Measurements from ENCODE around the gene C1QTNF3.
"Not testable (repeated sequence)": the region's sequence is repeated elsewhere in the genome, so short reads cannot be mapped to it uniquely, and the experiment has no call there.

The C1QTNF3 gene

DNA sequence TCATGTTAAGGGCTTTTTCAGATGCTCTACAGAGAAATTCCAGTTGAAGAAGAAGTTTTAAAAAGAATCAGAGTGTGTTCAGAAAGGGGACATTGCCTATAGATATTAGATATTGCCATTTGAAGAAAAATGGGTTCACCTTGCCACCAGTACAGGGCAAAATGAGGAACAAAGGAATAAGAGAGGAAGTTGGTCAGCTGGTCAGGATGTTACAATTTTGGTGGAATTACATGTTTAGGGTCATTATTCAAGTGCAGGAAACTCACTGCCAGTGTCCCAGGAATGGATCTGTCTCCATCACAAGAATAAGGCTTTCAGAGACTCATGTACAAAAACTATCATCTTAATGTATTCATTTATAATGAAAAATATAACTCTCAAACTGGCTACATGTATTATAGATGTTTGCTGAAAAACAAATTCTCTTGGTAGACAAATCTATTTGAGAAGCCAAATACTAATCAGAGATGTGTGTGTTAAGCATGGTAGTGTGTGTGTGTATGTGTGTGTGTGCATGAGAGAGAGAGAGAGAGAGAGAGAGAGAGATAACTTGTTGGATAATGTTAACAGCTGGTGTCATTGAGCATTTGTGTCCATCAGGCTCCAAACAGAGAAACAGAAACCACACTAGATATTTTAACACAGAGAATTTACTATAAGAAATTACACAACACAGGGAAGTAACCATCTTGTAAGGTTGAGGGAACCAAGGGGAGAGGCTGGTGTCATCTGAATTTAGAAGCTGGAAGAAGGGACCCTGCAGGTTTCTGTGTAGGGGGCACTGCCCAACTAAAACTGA, 5.0 kb upstream of the C1QTNF3 start:
- FAIRE-seq: no peak

DNA sequence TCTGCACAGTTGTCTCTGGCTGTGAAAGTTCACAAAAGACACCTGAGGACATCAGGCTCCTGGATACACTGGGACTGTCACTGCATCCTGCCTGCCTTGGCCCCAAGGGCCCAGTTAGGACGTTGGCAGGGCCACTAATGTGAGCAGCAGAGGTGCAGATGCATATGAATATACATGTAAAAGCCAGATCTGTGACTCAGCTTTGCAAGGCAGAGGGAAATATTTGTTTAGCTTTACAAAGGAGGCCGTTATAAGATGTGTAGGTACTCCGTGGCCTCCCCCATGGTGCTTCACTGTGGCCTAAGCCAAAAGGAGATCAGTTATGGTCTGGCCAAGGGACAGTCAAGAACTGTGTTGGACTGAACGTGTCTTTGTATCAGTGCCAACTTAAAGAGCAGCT, 4.1 kb upstream of the C1QTNF3 start:
- no peak for FAIRE-seq

DNA sequence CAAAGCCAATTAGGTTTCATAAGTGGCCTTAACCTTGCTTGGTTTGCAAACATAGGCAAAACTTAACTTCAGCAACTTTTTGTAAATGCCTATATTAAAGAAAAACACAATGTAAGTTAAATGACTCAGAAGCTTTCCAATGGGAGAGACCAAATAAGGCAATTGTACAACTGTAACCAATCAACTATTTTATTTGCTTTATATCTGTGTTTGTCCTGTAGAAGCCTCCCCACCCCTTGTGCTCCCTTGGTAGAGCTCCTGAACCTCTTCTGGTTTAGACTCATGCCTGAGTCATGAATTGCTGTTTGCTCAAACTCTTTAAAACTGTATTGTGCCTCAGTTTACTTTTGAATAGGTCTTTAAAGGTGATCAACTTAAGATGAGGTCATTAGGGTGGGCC, 3.0 kb upstream of the C1QTNF3 start:
- no peak for FAIRE-seq

DNA sequence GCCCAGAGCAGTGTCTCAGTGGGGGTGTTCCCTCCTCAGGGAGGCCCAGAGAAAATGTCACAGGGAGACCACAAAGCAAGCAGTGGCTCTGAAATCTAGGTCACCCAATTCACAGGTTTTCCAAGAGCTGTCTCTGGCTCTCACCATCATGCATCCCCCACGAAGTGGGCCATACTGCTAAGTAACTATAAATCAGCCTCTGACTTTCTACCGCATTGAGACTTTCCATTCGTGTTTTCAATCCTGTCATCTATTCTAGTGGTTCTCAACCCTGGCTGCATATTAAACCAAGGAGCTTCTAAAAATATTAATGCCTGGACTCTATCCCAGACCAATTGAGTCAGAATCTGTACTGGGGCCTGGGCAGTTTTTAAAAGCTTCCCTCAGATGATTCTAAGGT, 2.0 kb upstream of the C1QTNF3 start:
- FAIRE-seq: no peak

DNA sequence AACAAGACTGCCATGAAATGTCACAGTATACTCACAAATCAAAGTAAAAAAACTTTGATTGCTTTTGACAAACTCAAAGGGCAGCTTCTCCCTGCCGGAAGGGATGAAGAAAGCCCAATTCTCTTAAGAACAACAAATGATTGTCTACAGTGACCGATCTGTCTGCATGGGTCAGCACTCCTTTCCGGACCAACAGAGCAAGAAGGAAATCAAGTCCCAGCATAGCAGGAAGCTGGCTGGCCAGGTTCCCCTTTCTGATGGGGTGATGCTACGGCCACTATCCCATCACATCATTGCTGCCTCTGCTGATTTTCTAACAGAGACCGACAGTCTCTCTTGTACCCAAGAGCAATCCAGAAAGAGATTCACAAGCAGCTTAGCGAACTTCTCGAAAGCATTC, 692 bp downstream of the C1QTNF3 start:
- FAIRE-seq: no peak

DNA sequence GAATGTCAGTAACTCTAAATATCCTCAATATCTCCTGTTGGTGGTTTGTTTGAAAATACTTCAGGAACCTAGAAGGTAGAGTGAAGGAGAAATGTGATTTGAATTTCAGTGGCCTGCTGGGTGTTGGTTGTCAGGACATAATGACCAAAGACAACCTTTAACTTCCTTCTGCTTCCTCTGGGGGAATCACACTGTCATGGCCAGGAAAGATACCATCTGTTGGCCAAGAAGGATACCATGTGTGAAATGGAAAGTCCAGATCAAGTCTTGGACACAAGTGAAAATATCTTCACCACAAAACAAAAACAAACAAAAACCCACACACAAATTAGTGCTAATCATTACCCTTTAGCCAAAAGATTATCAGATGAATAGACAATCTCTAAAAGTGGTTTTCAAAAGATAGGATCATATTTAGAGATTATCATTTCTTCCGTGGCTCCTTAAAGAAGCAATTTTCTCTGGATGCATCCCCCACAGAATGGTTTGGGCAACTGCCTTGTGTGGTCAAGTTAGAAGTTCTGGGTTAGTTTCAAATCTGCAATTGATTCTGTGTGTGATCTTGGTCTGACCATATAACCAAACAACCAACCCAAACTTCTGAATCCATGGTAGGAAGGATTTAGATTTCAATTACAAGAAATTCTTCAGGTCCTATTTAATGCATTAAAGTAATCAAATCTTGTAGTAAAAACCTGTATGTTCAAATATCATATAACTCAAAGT, 1.6 kb downstream of the C1QTNF3 start:
- FAIRE-seq: no peak

DNA sequence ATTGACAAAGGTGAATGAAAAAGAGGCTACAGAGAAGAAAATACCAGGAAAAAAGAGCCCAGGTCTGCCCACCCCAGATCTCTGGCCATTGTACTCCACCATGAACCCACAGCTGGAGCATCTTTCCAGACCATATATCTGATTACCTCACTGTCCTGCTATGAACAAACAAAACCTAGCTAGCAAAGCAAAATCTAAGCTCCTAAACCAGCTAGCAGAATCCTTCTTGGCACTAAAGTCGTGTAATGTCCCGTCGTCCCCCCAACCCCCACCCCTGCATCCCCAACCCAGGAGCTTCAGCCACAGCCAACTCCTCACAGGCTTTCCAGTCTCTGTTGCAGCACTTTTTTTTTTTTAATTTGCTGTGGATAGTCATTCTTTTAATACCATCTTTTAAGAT, 2.5 kb downstream of the C1QTNF3 start:
- FAIRE-seq: no peak

DNA sequence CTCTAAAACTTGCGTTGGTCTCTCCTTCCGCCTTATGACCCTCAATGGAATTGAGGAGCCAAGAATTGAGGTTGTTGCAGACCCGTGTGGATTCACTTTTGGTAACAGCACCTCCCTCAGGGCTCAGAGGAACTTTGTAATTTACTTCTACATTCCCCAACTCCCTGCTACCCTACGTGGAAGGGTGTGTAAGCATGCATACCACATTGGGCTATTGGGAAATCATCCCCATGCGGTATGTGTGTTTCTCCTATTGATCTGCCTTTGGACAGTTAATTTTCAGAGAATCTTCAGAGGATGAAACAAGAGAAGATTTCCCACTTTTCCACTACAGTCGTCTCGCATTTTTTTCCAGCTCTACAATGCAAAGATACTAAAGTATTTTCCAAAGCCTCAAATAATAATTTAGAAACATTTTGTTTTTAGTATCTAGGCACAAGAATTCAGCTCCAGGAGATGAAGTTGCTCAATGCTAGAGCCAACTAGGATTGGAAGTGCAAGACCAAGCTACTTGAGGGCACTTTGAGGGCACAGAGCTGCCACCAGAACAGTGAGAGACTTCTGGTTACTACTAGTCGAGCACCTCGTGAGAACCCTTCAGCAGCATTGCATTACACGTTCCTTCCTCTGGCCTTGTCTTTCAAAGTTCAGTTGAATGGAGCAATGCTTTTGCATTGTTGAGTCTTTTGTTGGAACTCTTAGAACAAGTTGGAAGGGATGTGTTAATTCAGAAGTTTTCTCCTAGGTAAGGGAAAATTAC, 3.4 kb downstream of the C1QTNF3 start:
- no peak for FAIRE-seq

DNA sequence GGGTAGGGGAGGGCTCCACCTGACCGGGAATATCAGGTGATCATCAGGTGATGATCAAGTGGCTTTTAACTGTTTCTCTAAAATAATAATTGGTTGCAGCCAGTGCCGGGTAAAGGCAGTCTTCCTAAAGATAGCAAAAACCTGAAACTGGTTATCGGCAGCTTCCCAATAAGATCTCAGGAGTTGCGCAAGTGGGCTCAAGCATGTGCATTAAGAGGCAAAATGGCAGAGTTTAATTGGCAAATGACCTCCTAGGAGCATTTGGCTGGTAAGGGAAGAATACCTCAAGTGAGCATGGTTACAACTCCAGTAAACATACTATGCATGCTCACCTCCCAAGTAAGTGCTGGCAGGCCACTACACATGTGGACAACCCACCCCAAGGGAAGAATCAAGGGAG, 4.2 kb downstream of the C1QTNF3 start:
- FAIRE-seq: no peak

DNA sequence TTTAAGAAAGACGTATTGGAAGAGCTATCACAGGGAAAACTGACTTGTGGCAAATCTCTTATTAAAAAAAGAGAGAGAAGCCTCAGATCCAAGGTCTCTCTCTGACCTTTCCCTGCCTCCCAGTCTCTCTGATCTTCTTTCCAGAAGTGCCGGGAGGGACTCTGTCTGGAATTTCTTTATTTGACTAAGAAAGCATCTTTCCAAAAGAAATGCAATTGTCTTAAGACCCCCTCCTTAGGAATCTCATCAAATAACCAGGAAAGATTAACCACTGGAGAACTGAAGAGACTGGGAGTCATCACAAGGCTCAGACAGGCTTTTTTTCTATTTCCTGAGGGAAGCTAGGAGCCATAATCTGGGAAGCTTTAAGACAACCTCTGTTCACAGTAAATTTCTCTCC, 4.6 kb downstream of the C1QTNF3 start:
- no peak for FAIRE-seq

DNA sequence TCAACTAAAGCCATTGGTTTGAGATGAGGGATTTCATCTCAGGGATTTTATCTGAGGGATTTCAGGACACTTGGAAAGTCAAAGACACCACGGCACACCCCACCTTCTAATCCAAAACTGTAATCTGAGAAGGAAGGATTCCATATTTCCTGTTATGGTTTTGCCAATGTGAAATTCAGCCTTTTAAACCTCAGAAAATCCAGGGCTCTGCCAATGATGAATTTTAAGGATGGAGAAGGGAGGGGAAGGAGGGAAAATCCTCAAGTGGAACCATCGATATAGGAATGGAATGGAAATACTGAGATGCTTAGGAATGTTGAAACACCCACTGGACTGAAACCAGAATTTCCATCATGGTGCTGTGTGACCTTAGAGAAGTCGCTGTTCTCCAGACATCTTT, 5.3 kb downstream of the C1QTNF3 start:
- no peak for FAIRE-seq

DNA sequence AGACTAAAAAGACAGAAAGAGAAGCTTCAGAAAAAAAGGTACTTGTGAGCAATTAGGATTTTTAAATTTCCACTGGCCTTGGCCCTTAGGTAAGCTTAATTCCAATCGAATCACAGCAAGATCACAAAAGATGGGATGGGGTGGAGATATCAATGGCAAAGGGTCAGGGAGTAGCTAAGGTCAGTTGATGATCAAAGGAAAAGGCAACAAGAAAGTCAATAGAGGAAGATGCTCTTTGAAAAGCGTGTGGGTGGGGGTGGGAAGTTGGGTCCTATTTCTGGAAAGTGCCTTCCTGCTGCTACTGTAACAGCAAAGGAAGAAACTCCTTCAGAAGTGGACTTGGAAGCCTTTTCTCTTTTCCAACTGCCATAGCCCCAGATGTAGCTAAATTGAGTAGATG, 7.3 kb downstream of the C1QTNF3 start:
- no peak for FAIRE-seq

DNA sequence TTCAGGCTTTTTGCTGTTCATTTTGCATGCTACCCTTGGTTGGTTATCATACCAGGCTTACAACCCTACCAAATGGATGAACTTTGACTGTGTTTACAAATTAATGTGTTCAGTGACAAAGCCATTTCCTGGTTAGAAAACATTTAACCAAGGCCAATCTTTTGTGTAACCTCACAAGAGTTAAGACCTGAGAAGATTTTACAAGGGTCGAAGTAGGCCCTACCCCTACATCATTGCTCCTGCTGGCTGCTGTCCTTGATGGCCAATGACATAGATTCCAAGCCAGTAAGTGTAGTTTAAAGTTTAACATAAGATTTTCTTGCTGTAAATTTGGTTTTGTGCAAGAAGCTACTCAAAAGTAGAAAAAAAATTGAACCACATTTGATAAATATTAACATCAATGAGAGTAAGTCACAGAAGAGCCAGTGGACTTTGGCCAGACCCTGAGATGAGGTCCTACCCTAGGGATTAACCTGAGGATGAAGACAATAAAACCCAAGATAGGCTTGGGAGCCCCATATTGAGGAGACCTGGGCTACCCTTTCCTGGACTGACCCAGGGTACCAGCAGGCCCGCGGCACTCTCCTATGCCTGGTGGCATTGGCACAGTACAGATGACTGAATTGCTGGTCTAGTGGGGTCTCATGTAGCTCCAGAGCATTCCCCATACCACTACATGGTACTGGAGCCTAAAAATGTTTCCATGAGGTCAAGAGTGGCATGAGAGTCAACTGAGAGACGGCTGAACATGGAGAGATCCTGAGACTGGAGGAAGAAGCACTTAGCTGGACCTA, 8.3 kb downstream of the C1QTNF3 start:
- no peak for FAIRE-seq

DNA sequence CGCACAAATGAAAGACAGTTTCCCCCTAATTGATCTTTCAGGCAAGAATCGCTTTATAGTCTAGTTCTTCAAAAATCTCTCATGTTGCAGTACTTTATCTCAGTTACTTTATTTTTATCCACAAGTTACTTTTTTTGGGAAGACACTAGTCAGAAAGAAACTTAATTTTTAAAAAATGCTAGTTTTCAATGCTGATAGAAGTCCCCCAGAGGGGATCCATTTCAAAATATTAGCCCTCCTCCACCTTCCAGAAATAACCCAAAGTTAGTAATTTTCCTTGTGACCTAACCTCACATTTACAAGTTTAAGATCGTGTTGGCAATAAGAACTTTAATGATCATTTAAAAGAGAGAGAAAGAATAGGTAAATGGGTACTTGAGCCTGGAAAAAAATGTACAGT, 11.0 kb downstream of the C1QTNF3 start:
- no peak for FAIRE-seq

DNA sequence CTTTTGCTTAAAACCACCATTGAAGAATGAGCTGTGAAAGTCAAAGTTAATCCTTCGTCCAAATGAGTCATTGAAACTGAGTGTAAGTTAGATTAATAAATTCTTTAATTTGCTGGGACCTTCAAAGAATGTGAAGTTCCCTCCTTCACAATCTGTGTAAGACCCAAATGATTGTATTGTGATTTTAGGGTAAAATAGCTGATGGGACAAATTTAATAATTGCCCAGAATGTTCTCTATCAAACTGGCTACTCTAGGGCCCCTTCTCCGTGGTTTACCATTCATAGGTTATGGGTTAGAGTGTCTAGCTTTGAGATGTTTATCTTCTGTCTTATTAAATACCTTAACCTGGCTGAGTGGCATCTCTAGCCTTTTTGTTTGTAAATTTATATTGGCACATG, 11.9 kb downstream of the C1QTNF3 start:
- FAIRE-seq: no peak

DNA sequence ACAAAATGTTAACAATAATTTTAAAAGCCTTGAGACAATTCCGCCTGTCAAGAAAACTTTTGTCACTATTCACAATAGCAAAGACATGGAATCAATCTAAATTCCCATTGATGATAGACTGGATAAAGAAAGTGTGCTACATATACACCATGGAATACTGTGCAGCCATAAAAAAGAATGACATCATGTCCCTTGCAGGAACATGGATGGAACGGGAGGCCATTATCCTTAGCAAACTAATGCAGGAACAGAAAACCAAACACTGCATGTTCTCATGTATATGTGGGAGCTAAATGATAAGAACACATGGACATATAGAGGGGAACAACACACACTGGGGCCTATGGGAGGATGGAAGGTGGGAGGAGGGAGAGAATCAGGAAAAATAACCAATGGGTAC, 12.4 kb downstream of the C1QTNF3 start:
- not testable (repeated sequence) for FAIRE-seq

DNA sequence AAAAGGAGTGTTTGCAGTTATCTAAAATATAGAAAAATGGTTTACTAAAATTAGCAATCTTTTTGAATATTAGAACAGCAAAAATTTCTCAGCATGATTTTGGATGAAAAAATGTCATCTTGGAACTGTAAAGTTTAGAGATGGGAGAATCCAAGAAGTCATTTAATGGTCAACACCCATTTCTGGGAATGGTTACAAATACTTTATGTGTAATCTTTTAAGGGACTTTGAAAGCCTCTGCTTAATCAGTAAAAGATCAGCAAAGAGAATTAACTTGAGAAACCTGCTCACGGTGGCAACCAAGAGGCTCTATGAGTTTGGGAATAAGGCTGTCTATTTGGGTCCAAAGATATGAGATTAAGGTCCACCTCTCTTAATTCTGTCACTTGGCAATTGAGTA, 13.0 kb downstream of the C1QTNF3 start:
- FAIRE-seq: no peak

DNA sequence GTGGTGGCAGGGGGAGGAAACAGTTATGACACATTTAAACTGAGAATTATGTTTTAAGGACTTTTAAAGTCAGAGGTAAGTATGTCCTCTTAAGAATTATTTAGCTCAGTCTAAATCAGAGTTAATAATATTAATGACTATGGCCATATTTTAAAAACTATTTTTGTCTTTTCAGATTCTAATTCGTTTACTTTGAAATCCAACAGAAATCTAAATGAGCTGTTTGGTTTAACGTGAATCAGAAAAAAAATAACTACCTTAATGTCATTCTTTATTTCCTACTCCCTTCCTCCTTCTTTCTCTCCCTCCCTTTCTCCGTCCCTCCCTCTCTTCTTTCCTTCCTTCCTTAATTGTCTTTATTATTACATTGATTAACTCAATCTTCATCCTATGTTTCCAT, 14.7 kb downstream of the C1QTNF3 start:
- FAIRE-seq: no peak

DNA sequence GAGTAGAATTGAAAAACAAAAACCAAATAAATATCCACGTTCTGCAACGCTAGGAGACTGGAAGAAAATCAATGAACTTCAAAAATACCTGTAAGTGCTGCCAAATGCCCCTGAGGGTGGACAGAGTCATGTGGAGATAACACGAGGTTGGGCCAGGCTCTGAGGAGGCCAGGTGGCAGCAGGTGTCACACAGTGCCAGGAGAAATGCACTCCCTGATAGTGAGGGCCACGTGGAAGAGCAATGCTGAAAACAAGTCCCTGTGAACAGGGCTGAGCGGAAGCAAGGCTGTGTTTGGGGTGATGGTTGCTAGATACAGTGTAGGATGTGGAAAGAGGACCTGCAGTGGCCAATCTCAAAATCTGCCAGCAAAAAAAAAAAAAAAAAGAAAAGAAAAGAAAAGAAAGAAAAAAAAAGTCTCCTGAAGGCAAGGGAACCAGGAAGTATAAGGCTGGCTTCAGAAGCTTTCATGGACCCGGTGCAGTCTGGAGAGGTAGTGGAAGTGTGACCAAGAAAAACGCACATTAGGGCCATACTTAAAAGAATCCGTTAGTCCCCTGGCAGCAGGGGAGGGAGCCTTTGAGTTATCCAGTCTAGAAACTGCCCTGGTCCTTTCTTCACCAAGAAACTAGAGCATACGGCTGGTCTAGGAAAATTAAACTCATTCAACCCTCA, 16.8 kb downstream of the C1QTNF3 start:
- no peak for FAIRE-seq

DNA sequence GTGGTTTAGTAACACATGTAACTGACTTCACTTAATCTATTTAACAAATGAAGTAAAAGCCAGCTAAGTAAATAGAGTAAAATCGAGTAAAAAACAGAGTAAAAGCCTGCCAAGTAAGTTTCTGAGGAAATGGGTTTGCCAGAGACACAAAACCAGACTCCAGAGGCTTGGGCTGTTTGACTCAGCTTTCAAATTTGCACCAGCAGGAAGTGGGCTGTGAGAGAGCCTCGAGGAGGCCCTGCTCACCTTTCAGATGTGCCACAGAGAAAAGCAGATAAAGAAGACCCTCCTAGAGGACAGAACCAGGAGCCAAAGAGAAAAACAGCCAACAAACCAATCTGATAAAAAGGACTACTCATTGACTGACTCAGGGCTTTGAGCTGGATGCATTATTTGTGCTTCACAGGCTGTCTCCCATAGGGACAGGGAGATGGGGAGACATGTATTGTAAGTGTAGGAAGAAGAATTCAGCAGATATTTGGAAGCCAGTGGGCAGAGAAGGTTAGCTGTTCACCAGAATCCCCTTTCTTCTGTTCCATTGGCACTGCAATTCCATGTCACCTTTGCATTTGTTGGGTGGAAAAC, 20.8 kb downstream of the C1QTNF3 start:
- FAIRE-seq: no peak

DNA sequence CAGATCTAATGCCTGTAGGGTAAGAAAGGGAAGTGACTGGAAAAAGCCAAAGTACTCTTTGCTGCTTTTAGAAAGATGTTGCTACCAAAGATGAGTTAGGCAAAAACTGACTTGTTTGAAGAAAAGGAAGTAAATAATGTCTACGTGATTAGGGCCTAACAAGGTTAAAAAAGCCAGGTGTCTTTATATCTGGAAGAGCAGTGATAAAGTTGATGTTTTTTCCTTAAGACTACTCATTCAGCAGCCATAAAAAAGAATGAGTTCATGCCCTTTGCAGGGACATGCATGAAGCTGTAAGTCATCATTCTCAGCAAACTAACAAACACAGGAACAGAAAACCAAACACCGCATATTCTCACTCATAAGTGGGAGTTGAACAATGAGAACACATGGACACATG, 21.7 kb downstream of the C1QTNF3 start:
- FAIRE-seq: no peak

DNA sequence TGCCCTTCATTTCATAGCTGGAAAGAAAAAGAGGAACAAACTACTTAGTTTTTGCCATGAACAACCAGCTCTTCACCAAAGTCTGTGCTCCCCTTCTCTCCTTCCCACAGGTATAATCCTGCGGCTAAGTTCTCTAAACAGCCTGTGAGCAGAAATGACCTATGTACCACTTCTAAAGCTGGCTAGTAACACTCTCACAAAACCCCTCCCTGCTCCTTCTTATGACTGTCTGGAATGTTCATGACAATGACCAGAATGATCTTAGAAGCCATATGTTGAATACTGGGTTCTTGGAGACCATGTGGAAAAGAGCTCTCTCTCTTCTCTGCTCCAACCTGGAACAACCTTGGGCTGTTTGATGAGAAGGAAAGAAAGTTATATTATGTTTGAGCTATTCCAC, 22.3 kb downstream of the C1QTNF3 start:
- no peak for FAIRE-seq
